Subcutaneous preadipocyte (primary cell): ENCODE data around the gene PLP1. TPM values are rescaled to one million over a fixed set of nuclear protein-coding genes. Genes with fewer than 3 reads are reported as not detected.

Source experiments
- total RNA-seq: library from RNA; depleted of rRNA; stranded (reverse); fragments of >200 nt; gene quantifications from 2 replicates; pipeline ENCODE4 v1.2.3, GENCODE V29; 2012

Gene PLP1, protein sequence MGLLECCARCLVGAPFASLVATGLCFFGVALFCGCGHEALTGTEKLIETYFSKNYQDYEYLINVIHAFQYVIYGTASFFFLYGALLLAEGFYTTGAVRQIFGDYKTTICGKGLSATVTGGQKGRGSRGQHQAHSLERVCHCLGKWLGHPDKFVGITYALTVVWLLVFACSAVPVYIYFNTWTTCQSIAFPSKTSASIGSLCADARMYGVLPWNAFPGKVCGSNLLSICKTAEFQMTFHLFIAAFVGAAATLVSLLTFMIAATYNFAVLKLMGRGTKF
- 1.1 and 1.2 TPM in 2 replicates for total RNA-seq

DNA sequence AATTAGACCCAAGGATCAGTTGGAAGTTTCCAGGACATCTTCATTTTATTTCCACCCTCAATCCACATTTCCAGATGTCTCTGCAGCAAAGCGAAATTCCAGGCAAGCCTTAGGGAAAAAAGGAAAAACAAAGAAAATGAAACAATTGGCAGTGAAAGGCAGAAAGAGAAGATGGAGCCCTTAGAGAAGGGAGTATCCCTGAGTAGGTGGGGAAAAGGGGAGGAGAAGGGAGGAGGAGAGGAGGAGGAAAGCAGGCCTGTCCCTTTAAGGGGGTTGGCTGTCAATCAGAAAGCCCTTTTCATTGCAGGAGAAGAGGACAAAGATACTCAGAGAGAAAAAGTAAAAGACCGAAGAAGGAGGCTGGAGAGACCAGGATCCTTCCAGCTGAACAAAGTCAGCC, at the start of gene PLP1:
TSS of gene PLP1 (plus strand) at position 295 of the 400 bp plus-strand sequence. CDS start 156 bp downstream, outside the sequence.

DNA sequence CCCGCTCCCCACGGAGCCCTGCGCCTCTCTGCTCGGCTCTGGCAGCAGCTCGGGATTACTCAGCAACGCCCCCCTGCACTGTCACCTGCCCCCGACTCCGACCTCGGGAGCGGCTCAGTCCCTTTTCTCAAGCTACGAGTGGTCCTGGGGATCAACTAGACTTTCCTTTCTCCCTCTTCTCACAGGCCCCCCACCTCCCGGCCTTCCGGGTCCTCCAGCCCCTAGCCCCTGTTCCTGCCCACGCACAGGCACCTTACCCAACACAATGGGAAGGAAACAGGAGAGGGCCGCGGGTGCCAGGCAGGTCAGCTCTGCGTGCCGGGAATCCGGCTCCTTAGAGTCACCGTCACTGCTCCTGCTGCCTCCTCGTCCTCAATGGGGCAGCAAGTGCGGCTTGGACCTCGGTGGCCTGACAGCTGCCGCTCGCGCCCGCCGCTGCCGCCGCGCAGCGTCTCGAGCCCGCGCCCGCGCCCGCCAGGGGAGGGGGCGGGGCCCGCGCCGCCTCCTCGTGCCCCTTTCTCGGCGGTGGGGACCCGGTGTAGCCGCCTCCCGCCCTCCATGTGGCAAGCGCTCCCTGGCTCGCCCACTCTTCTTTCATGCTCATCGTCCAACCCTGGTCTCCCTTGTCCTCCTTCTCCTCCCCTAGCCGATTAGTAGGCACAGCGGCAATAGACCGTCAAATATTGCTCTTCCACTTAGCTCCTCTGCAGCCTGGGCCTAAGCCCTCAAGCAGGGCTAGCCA, 55.3 kb downstream of the PLP1 start, which contains the start of gene RAB9B:
TSS of gene RAB9B (minus strand) at position 455 of the 742 bp plus-strand sequence. CDS start 6,473 bp downstream, outside the sequence.

Other genes starting within 250 kb of the PLP1 start
- 20.9 and 25.4 TPM in 2 replicates for gene TCEAL4, start 191.3 kb upstream of the PLP1 start, total RNA-seq
- 4.0 and 5.5 TPM in 2 replicates for gene TCEAL3, start 168.9 kb upstream of the PLP1 start, total RNA-seq
- gene TCEAL1, start 147.9 kb upstream of the PLP1 start, total RNA-seq: 12.1 and 18.7 TPM in 2 replicates
- 503 and 616 TPM in 2 replicates for gene MORF4L2, start 90.1 kb upstream of the PLP1 start, total RNA-seq
- gene TMEM31, start 65.9 kb upstream of the PLP1 start, total RNA-seq: 0.73 TPM in 1 of 2 replicates, not detected in the other
- 0.20 and 0.37 TPM in 2 replicates for gene RAB9B, start 55.4 kb downstream of the PLP1 start, total RNA-seq
- 1.6 and 3.3 TPM in 2 replicates for gene TMSB15B, start 185.8 kb downstream of the PLP1 start, total RNA-seq
- gene H2BW1, start 236.9 kb downstream of the PLP1 start, total RNA-seq: not detected in 2 replicates